Measurements from ENCODE around the gene HIP1R. TPM values are rescaled to one million over a fixed set of nuclear protein-coding genes. Genes with fewer than 3 reads are reported as not detected.

Gene HIP1R
- total RNA-seq, 6 donors from 2014 or later = 34.2 to 137 (median 46.9) TPM

GRCh38 chr12:122894193-122895121, 59.2 kb downstream of the HIP1R start:
- WGBS, 2 donors = 18 to 25% methylated on average over 15 of the region's 15 CpGs
- H3K9me3 ChIP-seq = no peaks in the 10 kb centered on the region
- H3K4me1 ChIP-seq = peaks cover 50 to 64% (median 62%) of the 10 kb centered on the region in 4 donors
- no peaks in the 10 kb centered on the region for H3K36me3 ChIP-seq
- peak overlapping the region; percentile 68 to 92 (median 88) for H3K4me3 ChIP-seq
- no peaks in the 10 kb centered on the region for H3K27me3 ChIP-seq
- DNase-seq (peak in 1 of 2 donors; percentile 77), ATAC-seq (ENCODE audit: low FRiP score in 2 of 2) (peak; percentile 12 to 79)
- no peak for TF ChIP-seq EP300 (IDR thresholded peaks at IDR 0.05)
- peak in 1 of 2 donors; percentile 30 for TF ChIP-seq POLR2AphosphoS5 (IDR thresholded peaks at IDR 0.05)
- TF ChIP-seq POLR2A (IDR thresholded peaks at IDR 0.05) = peak in 2 of 4 donors; percentile 23 to 24
- H3K27ac ChIP-seq = peak overlapping the region; percentile 95 to 98 (median 98)

- Histone ChIP-seq H3K36me3 (no peaks in the 10 kb centered on the region), H3K4me1 (peaks cover 41 to 55% (median 53%) of the 10 kb centered on the region in 4 donors), H3K9me3 (no peaks in the 10 kb centered on the region), H3K27me3 (no peaks in the 10 kb centered on the region), H3K27ac (peak overlapping the region; percentile 95 to 98 (median 98)), H3K4me3 (peak overlapping the region; percentile 68 to 92 (median 88))
- no peak for DNase-seq
- peak in 1 of 2 donors; percentile 46 for ATAC-seq (ENCODE audit: low FRiP score in 2 of 2)
- TF ChIP-seq CTCF (IDR thresholded peaks at IDR 0.05) (no peak), POLR2AphosphoS5 (IDR thresholded peaks at IDR 0.05) (no peak), EP300 (IDR thresholded peaks at IDR 0.05) (no peak), POLR2A (IDR thresholded peaks at IDR 0.05) (no peak)
- WGBS, 2 donors = 6 to 12% methylated on average over 9 of the region's 9 CpGs
Measured at GRCh38 chr12:122895320-122895703, 60.1 kb downstream of the HIP1R start.

GRCh38 chr12:122895704-122896636, 60.7 kb downstream of the HIP1R start, which contains the start of gene VPS37B:
Gene VPS37B, minus strand, starts transcription at chr12:122896124. Its CDS starts 62 bp downstream, at chr12:122896062.
- DNase-seq (peak; percentile 74 to 98), ATAC-seq (ENCODE audit: low FRiP score in 2 of 2) (peak; percentile 71 to 92)
- TF ChIP-seq POLR2A (IDR thresholded peaks at IDR 0.05) = peak in 3 of 4 donors; percentile 96 to 98 (median 98)
- TF ChIP-seq EP300 (IDR thresholded peaks at IDR 0.05) = peak in 2 of 4 donors; percentile 82 to 88
- TF ChIP-seq CTCF (IDR thresholded peaks at IDR 0.05) = peak in 4 of 6 experiments; percentile 30 to 61 (median 55)
- TF ChIP-seq POLR2AphosphoS5 (IDR thresholded peaks at IDR 0.05) = peak; percentile 98 to 99
- Histone ChIP-seq H3K4me1 (peaks cover 35 to 49% (median 47%) of the 10 kb centered on the region in 4 donors), H3K36me3 (no peaks in the 10 kb centered on the region), H3K27ac (peak within 1 kb of the TSS; percentile 95 to 98 (median 98)), H3K9me3 (no peaks in the 10 kb centered on the region), H3K27me3 (no peaks in the 10 kb centered on the region), H3K4me3 (peak within 1 kb of the TSS; percentile 68 to 92 (median 88))
- 7 to 12% methylated on average over 55 to 58 of the region's 81 CpGs for WGBS, 2 donors

GRCh38 chr12:122896662-122897061, 61.4 kb downstream of the HIP1R start:
- DNase-seq (no peak), ATAC-seq (ENCODE audit: low FRiP score in 2 of 2) (no peak)
- H3K27me3 ChIP-seq = no peaks in the 10 kb centered on the region
- TF ChIP-seq CTCF (IDR thresholded peaks at IDR 0.05) = no peak
- no peak for TF ChIP-seq POLR2A (IDR thresholded peaks at IDR 0.05)
- TF ChIP-seq EP300 (IDR thresholded peaks at IDR 0.05) = no peak
- no peak for TF ChIP-seq POLR2AphosphoS5 (IDR thresholded peaks at IDR 0.05)
- H3K27ac ChIP-seq = peak overlapping the region; percentile 95 to 98 (median 98)
- H3K4me1 ChIP-seq = peaks cover 28 to 42% (median 40%) of the 10 kb centered on the region in 4 donors
- WGBS, 2 donors = 93 to 98% methylated on average over 4 to 7 of the region's 7 CpGs
- H3K9me3 ChIP-seq = no peaks in the 10 kb centered on the region
- H3K4me3 ChIP-seq = no peak overlapping the region
- no peaks in the 10 kb centered on the region for H3K36me3 ChIP-seq

Measured in upper lobe of left lung (tissue), 6 donors.